Left ventricle myocardium inferior (tissue), 1 donor: ENCODE measurements around the gene SCN1B. TPM values are rescaled to one million over a fixed set of nuclear protein-coding genes. Genes with fewer than 3 reads are reported as not detected.

ENCODE experiments used
- DNase-seq: peaks from one replicate; pipeline ENCODE4 v3.0.0-alpha.2; 2020
- H3K27ac ChIP-seq: fragments of 200-600 bp; replicated peaks from 2 replicates; pipeline ENCODE4 v1.8.0; 2021
- H3K27me3 ChIP-seq: fragments of 200-600 bp; 2 replicates; pipeline ENCODE4 v1.8.0; 2021; ENCODE audit warnings: low read depth
- H3K36me3 ChIP-seq: fragments of 200-600 bp; 2 replicates; pipeline ENCODE4 v1.8.0; 2021
- H3K4me1 ChIP-seq: fragments of 200-600 bp; 2 replicates; pipeline ENCODE4 v1.8.0; 2021
- H3K4me3 ChIP-seq: fragments of 200-600 bp; 2 replicates; pipeline ENCODE4 v1.8.0; 2021; ENCODE audit warnings: mild to moderate bottlenecking, moderate library complexity
- H3K9me3 ChIP-seq: fragments of 200-600 bp; replicated peaks from 2 replicates; pipeline ENCODE4 v1.8.0; 2021
- intact Hi-C: fragments of 100-400 bp; cut with micrococcal nuclease; formaldehyde crosslinking; loops from one replicate; pipeline ENCODE4 v1.11.0; 2022
- total RNA-seq: library from RNA; stranded (reverse); fragmentation: NEBNext Ultra II Directional; extraction: Animal tissue kit (Norgen Biotek cat#: 25700); gene quantifications from one replicate; pipeline ENCODE4 v1.2.1, GENCODE V29; 2021
- TF ChIP-seq, protein P1 (sequence below): fragments of 200-600 bp; IDR thresholded peaks from 2 replicates; pipeline ENCODE4 v1.8.0; 2021; ENCODE audit warnings: antibody characterized with exemption, mild to moderate bottlenecking, borderline replicate concordance
- donor health status: DM: no; HTN: yes; CAD: no; lungs with severe emphysema.

The SCN1B gene
- total RNA-seq, 1 donor from 2014 or later, result 52.8 TPM

DNA sequence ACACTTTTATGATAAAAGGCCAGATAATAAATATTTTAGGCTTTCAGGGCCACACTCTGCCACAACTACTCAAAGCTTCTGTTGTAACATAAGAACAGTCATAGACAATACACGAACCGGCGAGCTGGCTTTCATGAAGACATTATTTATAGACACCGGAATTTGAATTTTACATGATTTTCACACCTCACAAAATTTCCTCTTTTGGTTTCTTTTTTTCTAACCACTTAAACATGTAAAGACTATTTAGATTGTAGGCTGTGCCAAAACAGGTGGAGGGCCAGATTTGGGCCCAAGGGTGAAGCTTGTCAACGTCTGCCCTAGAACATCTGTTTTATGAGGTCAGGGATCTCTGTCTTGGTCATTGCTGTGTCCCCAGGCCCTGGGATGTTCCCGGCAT is 55.7 kb downstream of the SCN1B start:
- no peaks in the 10 kb centered on the region for H3K36me3 ChIP-seq
- intact Hi-C loops, result no loop called here
- H3K4me1 ChIP-seq, result peaks cover 8% of the 10 kb centered on the region
- TF ChIP-seq, protein P1, sequence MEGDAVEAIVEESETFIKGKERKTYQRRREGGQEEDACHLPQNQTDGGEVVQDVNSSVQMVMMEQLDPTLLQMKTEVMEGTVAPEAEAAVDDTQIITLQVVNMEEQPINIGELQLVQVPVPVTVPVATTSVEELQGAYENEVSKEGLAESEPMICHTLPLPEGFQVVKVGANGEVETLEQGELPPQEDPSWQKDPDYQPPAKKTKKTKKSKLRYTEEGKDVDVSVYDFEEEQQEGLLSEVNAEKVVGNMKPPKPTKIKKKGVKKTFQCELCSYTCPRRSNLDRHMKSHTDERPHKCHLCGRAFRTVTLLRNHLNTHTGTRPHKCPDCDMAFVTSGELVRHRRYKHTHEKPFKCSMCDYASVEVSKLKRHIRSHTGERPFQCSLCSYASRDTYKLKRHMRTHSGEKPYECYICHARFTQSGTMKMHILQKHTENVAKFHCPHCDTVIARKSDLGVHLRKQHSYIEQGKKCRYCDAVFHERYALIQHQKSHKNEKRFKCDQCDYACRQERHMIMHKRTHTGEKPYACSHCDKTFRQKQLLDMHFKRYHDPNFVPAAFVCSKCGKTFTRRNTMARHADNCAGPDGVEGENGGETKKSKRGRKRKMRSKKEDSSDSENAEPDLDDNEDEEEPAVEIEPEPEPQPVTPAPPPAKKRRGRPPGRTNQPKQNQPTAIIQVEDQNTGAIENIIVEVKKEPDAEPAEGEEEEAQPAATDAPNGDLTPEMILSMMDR, result no peak
- H3K4me3 ChIP-seq, result no peak overlapping the region
- DNase-seq, result no peak
- H3K9me3 ChIP-seq, result no peaks in the 10 kb centered on the region
- H3K27ac ChIP-seq, result no peak overlapping the region
- peaks cover 29% of the 10 kb centered on the region for H3K27me3 ChIP-seq

DNA sequence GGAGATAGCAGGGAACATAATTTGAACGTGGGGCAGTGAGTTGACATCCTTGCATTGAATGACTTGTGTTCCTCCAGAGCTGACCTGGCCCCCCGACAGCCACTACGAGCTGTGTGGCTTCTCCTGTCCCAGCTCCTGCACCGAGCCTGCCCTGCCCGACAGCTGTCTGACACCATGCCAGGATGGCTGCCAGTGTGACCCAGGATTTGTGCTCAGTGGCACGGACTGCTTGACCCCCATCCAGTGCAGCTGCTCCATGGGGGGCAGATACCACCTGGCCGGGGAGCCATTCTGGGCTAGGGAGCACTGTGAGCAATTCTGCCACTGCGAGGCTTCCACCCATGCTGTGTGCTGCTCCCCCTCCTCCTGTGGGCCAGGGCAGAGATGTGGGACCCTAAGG is 56.2 kb downstream of the SCN1B start:
- TF ChIP-seq, protein P1, result no peak
- no peak overlapping the region for H3K27ac ChIP-seq
- H3K9me3 ChIP-seq, result no peaks in the 10 kb centered on the region
- H3K36me3 ChIP-seq, result no peaks in the 10 kb centered on the region
- H3K27me3 ChIP-seq, result peaks cover 34% of the 10 kb centered on the region
- no peak overlapping the region for H3K4me3 ChIP-seq
- no peak for DNase-seq
- H3K4me1 ChIP-seq, result peaks cover 9% of the 10 kb centered on the region
- intact Hi-C loops, result no loop called here

DNA sequence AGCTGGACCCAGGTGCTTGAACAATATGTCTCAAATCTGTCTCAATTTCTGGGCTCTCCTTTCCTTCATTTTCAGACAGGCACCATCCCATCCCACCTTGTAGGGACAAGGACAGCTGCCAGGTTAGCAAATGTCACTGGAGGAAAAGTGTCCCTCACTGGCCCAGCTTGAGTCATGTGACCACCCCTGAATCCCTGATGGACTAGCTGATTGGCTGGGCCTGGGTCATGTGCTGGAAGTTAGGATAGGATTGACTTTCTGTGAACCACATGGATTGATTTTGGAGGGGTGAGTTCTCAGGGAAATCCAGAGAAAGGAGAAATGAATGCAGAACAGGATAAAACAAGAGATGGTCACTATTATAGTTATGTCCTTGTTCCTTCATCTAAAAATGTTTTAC is 57.1 kb downstream of the SCN1B start:
- TF ChIP-seq, protein P1, result no peak
- Histone ChIP-seq H3K4me3 (no peak overlapping the region), H3K27me3 (peaks cover 39% of the 10 kb centered on the region), H3K27ac (no peak overlapping the region), H3K36me3 (no peaks in the 10 kb centered on the region), H3K4me1 (peaks cover 9% of the 10 kb centered on the region), H3K9me3 (no peaks in the 10 kb centered on the region)
- intact Hi-C loops, result no loop called here
- DNase-seq, result no peak

DNA sequence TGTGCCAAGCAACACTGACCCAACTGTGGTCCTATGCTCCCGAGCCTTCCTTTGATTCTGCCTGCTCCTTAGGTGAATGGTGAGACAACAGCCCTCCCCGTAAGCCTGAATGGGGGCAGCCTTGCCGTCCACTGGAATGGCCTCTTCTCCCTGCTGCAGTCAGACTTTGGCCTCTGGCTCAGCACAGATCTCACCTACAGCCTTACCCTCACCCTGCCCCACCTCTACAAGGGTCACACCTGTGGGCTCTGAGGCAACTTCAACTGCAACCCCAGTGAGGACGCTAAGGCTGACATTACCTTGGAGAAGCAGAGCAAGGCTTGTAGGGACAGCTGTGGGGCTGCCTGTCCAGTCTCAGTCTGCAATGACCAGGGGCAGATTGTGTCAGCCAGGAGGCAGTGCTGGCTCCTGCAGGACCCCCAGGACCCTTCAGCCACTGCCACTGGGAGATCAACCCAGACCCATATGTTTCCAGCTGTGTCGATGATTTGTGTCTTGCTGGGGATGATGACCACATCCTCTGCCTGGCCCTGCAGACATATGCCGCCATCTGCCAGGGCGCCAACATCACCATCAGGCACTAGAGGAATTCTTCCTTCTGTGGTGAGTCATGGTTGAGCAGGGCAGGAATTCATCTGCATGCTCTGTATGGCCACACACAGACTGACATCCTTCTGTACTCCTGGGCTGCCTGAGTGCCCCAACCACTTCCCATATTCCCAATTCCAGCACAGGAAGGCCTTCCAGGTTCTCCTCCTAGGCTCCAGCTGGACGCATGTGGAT is 58.1 kb downstream of the SCN1B start:
- Histone ChIP-seq H3K27me3 (peaks cover 39% of the 10 kb centered on the region), H3K4me1 (peaks cover 9% of the 10 kb centered on the region), H3K27ac (no peak overlapping the region), H3K4me3 (no peak overlapping the region), H3K36me3 (no peaks in the 10 kb centered on the region), H3K9me3 (no peaks in the 10 kb centered on the region)
- intact Hi-C loops, result no loop called here
- TF ChIP-seq, protein P1, result no peak
- no peak for DNase-seq

DNA sequence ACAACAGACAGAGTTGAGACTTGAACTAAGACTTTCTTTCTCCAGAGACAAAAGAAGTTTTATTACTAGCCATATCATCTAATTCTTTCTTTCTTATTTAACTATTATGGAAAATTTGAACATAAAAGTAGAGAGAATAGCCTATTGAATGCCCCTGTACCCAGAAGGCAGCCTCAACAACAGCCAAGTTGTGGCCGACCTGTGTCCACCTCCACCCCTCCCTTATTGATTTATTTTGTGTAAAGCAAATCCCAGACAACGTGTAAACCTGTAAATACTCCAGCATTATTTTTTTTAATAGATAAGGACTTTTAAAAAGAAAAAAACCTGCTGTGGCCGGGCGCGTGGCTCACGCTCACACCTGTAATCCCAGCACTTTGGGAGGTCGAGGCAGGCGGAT is 59.3 kb downstream of the SCN1B start:
- TF ChIP-seq, protein P1, result no peak
- H3K27me3 ChIP-seq, result peaks cover 39% of the 10 kb centered on the region
- intact Hi-C loops, result no loop called here

More for the DNA sequence above, 59.3 kb downstream of the SCN1B start:
- Histone ChIP-seq H3K4me3 (no peak overlapping the region), H3K4me1 (peaks cover 9% of the 10 kb centered on the region), H3K27ac (no peak overlapping the region), H3K36me3 (no peaks in the 10 kb centered on the region), H3K9me3 (no peaks in the 10 kb centered on the region)
- DNase-seq, result no peak

Other genes starting within 250 kb of the SCN1B start
- gene ZNF30, start 103.6 kb upstream of the SCN1B start, total RNA-seq, result 2.5 TPM
- 3.2 TPM for gene ZNF792, start 66.2 kb upstream of the SCN1B start, total RNA-seq
- gene GRAMD1A, start 30.1 kb upstream of the SCN1B start, total RNA-seq, result 26.2 TPM
- 3.4 TPM for gene HPN, start 11.3 kb downstream of the SCN1B start, total RNA-seq
- gene FXYD3, start 85.4 kb downstream of the SCN1B start, total RNA-seq, result 1.1 TPM
- gene LGI4, start 104.6 kb downstream of the SCN1B start, total RNA-seq, result 8.4 TPM
- gene FXYD1, start 108.4 kb downstream of the SCN1B start, total RNA-seq, result 509 TPM
- gene FXYD7, start 112.8 kb downstream of the SCN1B start, total RNA-seq, result not detected
- 23.4 TPM for gene FXYD5, start 124.3 kb downstream of the SCN1B start, total RNA-seq
- not detected for gene FAM187B, start 198.3 kb downstream of the SCN1B start, total RNA-seq
- gene LSR, start 218.5 kb downstream of the SCN1B start, total RNA-seq, result 4.5 TPM
- gene USF2, start 238.5 kb downstream of the SCN1B start, total RNA-seq, result 147 TPM